Stimulated activated CD8-positive, alpha-beta memory T cell treated with anti-CD3 and anti-CD28 coated beads, Interleukin-4, amount 100 ng/mL, for 24 hours (primary cell): ENCODE results near the gene ATXN1.
"Not testable (repeated sequence)": the region's sequence is repeated elsewhere in the genome, so short reads cannot be mapped to it uniquely, and the experiment has no call there.

Experiments used
- DNase-seq: peaks from one replicate; pipeline ENCODE4 v3.0.0-alpha.2; 2020; ENCODE audit warnings: low read depth

The ATXN1 gene

GRCh38 chr6:16570946-16571345 is 190.3 kb downstream of the ATXN1 start:
- no peak for DNase-seq

- DNase-seq, result no peak
Measured at GRCh38 chr6:16570221-16570553, 191.1 kb downstream of the ATXN1 start.

- no peak for DNase-seq
Measured at GRCh38 chr6:16568128-16568527, 193.1 kb downstream of the ATXN1 start.

GRCh38 chr6:16567071-16567470 is 194.2 kb downstream of the ATXN1 start:
- DNase-seq, result no peak

- no peak for DNase-seq
Measured at GRCh38 chr6:16564436-16564835, 196.8 kb downstream of the ATXN1 start.

GRCh38 chr6:16563628-16564240 is 197.5 kb downstream of the ATXN1 start:
- DNase-seq, result no peak

GRCh38 chr6:16562498-16562897 is 198.8 kb downstream of the ATXN1 start:
- no peak for DNase-seq

GRCh38 chr6:16559071-16559470 is 202.2 kb downstream of the ATXN1 start:
- DNase-seq, result no peak

- no peak for DNase-seq
Measured at GRCh38 chr6:16555550-16555949, 205.7 kb downstream of the ATXN1 start.

- DNase-seq, result no peak
Measured at GRCh38 chr6:16553531-16553930, 207.7 kb downstream of the ATXN1 start.

- no peak for DNase-seq
Measured at GRCh38 chr6:16551466-16551865, 209.8 kb downstream of the ATXN1 start.

- DNase-seq, result no peak
Measured at GRCh38 chr6:16548121-16548520, 213.1 kb downstream of the ATXN1 start.

GRCh38 chr6:16547587-16547986 is 213.7 kb downstream of the ATXN1 start:
- no peak for DNase-seq

- no peak for DNase-seq
Measured at GRCh38 chr6:16546861-16547260, 214.4 kb downstream of the ATXN1 start.

GRCh38 chr6:16545382-16545781 is 215.9 kb downstream of the ATXN1 start:
- DNase-seq, result no peak

GRCh38 chr6:16544521-16544920 is 216.7 kb downstream of the ATXN1 start:
- DNase-seq, result no peak

- DNase-seq, result no peak
Measured at GRCh38 chr6:16544006-16544405, 217.3 kb downstream of the ATXN1 start.

- no peak for DNase-seq
Measured at GRCh38 chr6:16543521-16543920, 217.7 kb downstream of the ATXN1 start.

- DNase-seq, result no peak
Measured at GRCh38 chr6:16542070-16542469, 219.2 kb downstream of the ATXN1 start.

GRCh38 chr6:16540804-16541752 is 220.2 kb downstream of the ATXN1 start:
- DNase-seq, result no peak

- not testable (repeated sequence) for DNase-seq
Measured at GRCh38 chr6:16540383-16540782, 220.9 kb downstream of the ATXN1 start.

- no peak for DNase-seq
Measured at GRCh38 chr6:16539086-16539931, 222.0 kb downstream of the ATXN1 start.

GRCh38 chr6:16535564-16535963 is 225.7 kb downstream of the ATXN1 start:
- DNase-seq, result no peak
